PC-9 (cell line): ENCODE data around the gene COLEC11. TPM values are rescaled to one million over a fixed set of nuclear protein-coding genes. Genes with fewer than 3 reads are reported as not detected.

Source experiments
- BruUV-seq: library from RNA; stranded (reverse); fragments of 400-500 nt; replicated peaks from 2 replicates; lab custom pipeline; 2021; lab: Mats Ljungman, UMichigan
- CTCF ChIA-PET: fragments of 300-600 bp; sonication (Branson Sonifier 250); formaldehyde crosslinking; loops from one replicate; lab custom pipeline; 2022; ENCODE audit warnings: antibody characterized with exemption; lab: Charles Lee
- POLR2A ChIA-PET: fragments of 300-600 bp; sonication (Branson Sonifier 250); formaldehyde crosslinking; loops from one replicate; lab custom pipeline; 2022; ENCODE audit warnings: antibody characterized with exemption; ENCODE audit not compliant: unreplicated experiment; lab: Charles Lee
- DNase-seq, 2 experiments: peaks; one replicate each; pipeline versions ENCODE4 v3.0.0 to v3.0.0-alpha.2; 2015 to 2022; ENCODE audit warnings: mixed read lengths in 1 of 2
- H2AFZ ChIP-seq: fragments of 200-600 bp; sonication (generic); 2 replicates; pipeline ENCODE4 v1.8.1; 2017; ENCODE audit warnings: antibody characterized with exemption
- H3F3A ChIP-seq: fragments of 200-600 bp; sonication (generic); 2 replicates; pipeline ENCODE4 v1.8.1; 2017; ENCODE audit warnings: antibody characterized with exemption, mild to moderate bottlenecking, low read depth; ENCODE audit not compliant: insufficient read depth
- H3K27ac ChIP-seq: fragments of 200-600 bp; sonication (generic); 2 replicates; pipeline ENCODE4 v1.6.1; 2016; ENCODE audit warnings: mixed run types
- H3K27me3 ChIP-seq: fragments of 200-600 bp; sonication (generic); 2 replicates; pipeline ENCODE4 v1.6.1; 2016; ENCODE audit warnings: low read depth, mixed run types; ENCODE audit not compliant: insufficient read depth
- H3K36me3 ChIP-seq: fragments of 200-600 bp; sonication (generic); 2 replicates; pipeline ENCODE4 v1.6.1; 2016; ENCODE audit warnings: low read depth, mixed run types
- H3K4me1 ChIP-seq: fragments of 200-600 bp; sonication (generic); replicated peaks from 2 replicates; pipeline ENCODE4 v1.6.1; 2016; ENCODE audit warnings: mixed run types; ENCODE audit not compliant: insufficient read depth
- H3K4me2 ChIP-seq: fragments of 200-600 bp; sonication (generic); 2 replicates; pipeline ENCODE4 v1.6.1; 2017; ENCODE audit warnings: mixed run types
- H3K4me3 ChIP-seq: fragments of 200-600 bp; sonication (generic); 2 replicates; pipeline ENCODE4 v1.6.1; 2016; ENCODE audit warnings: mixed run types
- H3K79me2 ChIP-seq: fragments of 200-600 bp; sonication (generic); 2 replicates; pipeline ENCODE4 v1.6.1; 2017; ENCODE audit warnings: low read depth, mixed run types
- H3K9me2 ChIP-seq: fragments of 200-600 bp; sonication (generic); 2 replicates; pipeline ENCODE4 v1.8.1; 2017; ENCODE audit warnings: mild to moderate bottlenecking; ENCODE audit not compliant: insufficient read depth
- H3K9me3 ChIP-seq: fragments of 200-600 bp; sonication (generic); 2 replicates; pipeline ENCODE4 v1.8.1; 2016; ENCODE audit warnings: low read depth; ENCODE audit not compliant: insufficient read depth
- H4K20me1 ChIP-seq: fragments of 200-600 bp; sonication (generic); 2 replicates; pipeline ENCODE4 v1.8.1; 2017; ENCODE audit not compliant: insufficient read depth
- CTCF ChIP-seq: fragments of 200-600 bp; sonication (generic); conservative IDR thresholded peaks from 2 replicates; pipeline ENCODE4 v1.6.1; 2017; ENCODE audit warnings: mixed run types, antibody characterized with exemption, mild to moderate bottlenecking, moderate library complexity
- EZH2 ChIP-seq: fragments of 200-600 bp; sonication (generic); IDR thresholded peaks from 2 replicates; pipeline ENCODE4 v1.8.0; 2017; ENCODE audit warnings: antibody characterized with exemption, low read depth
- intact Hi-C: fragments of 100-400 bp; cut with micrococcal nuclease; formaldehyde crosslinking; loops from one replicate; pipeline ENCODE4 v1.10.0; 2022; ENCODE audit not compliant: unreplicated experiment
- total RNA-seq: library from RNA; stranded (reverse); gene quantifications from 2 replicates; pipeline ENCODE4 v1.2.3, GENCODE V29; 2021

Gene COLEC11
- total RNA-seq, 1 experiment from 2014 or later: 2.4 TPM

GRCh38 chr2:3620834-3621233 is 25.9 kb downstream of the COLEC11 start:
- Histone ChIP-seq H3F3A (no peaks in the 10 kb centered on the region), H3K4me2 (no peak overlapping the region), H3K9me2 (no peaks in the 10 kb centered on the region), H3K36me3 (no peaks in the 10 kb centered on the region), H3K27me3 (no peaks in the 10 kb centered on the region), H3K79me2 (no peaks in the 10 kb centered on the region), H3K9me3 (no peaks in the 10 kb centered on the region), H3K4me1 (no peaks in the 10 kb centered on the region), H4K20me1 (no peaks in the 10 kb centered on the region), H3K4me3 (no peak overlapping the region), H3K27ac (no peak overlapping the region), H2AFZ (no peak overlapping the region)
- no peak for TF ChIP-seq CTCF
- no peak for TF ChIP-seq EZH2
- POLR2A ChIA-PET: no interaction called here
- intact Hi-C loops: no loop called here
- BruUV-seq: no TSS peak
- CTCF ChIA-PET: no interaction called here
- no peak for DNase-seq

DNA sequence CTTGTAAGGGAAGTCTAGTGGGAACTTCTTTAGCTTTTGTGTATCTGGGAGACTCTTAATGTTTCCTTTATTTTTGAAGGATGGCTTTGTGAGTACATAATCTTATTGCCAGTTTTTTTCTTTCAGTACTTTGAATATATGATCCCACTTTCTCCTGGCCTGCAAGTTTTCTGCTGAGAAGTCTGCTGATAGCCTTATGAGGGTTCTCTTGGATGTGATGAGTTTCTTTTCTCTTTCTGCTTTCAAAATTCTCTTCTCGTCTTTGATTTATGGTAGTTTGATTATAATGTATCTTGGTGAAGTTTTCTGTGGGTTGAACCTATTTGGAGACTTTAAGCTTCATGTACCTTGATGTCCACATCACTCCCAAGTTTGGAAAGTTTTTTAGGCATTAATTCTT is 28.1 kb downstream of the COLEC11 start:
- Histone ChIP-seq H3F3A (no peaks in the 10 kb centered on the region), H3K36me3 (no peaks in the 10 kb centered on the region), H3K27me3 (no peaks in the 10 kb centered on the region), H3K79me2 (no peaks in the 10 kb centered on the region), H3K9me3 (no peaks in the 10 kb centered on the region), H3K4me3 (no peak overlapping the region), H3K4me1 (no peaks in the 10 kb centered on the region), H3K4me2 (no peak overlapping the region), H3K27ac (no peak overlapping the region), H4K20me1 (no peaks in the 10 kb centered on the region), H2AFZ (no peak overlapping the region), H3K9me2 (no peaks in the 10 kb centered on the region)
- no TSS peak for BruUV-seq
- intact Hi-C loops: no loop called here
- ChIA-PET POLR2A (no interaction called here), CTCF (no interaction called here)
- no peak for DNase-seq
- TF ChIP-seq EZH2 (no peak), CTCF (no peak)

- intact Hi-C loops: no loop called here
- DNase-seq: no peak
- Histone ChIP-seq H3K4me1 (no peaks in the 10 kb centered on the region), H3K4me3 (no peak overlapping the region), H3F3A (no peaks in the 10 kb centered on the region), H3K9me3 (no peaks in the 10 kb centered on the region), H3K4me2 (no peak overlapping the region), H3K27me3 (no peaks in the 10 kb centered on the region), H3K9me2 (no peaks in the 10 kb centered on the region), H3K79me2 (no peaks in the 10 kb centered on the region), H4K20me1 (no peaks in the 10 kb centered on the region), H3K27ac (no peak overlapping the region), H2AFZ (no peak overlapping the region), H3K36me3 (no peaks in the 10 kb centered on the region)
- ChIA-PET CTCF (no interaction called here), POLR2A (interaction anchor here (0.6 kb wide), 1 partner anchor 1350 kb away, joined by 4 read pairs; no protein-coding TSS in a partner anchor)
- TF ChIP-seq EZH2 (no peak), CTCF (no peak)
- no TSS peak for BruUV-seq
These were observed 29.3 kb downstream of the COLEC11 start for GRCh38 chr2:3624059-3624794.
